ENCODE results near the gene NAA10.

DNA sequence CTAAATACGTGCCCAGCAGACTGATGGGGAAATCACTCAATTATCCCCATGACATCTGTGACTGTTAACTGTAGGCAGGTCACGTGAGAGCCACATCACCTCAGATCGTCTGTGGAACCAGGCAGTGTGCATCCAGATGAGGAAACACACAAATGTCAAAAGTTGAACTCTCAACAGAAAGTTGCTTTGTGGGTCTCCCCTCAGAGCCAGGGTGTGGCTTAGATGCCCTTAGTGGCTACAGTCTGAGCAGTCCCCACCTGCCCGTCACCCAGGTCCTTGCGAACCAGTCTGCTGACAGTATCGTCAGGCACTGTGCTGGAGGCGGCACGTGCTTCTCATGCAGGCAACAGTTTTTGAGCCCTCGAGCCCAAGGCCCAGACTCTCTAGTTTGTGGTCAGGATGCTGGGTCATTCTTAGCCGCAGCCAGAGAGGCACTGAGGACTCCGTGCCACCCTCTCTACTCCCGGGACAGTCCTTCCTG, 48.5 kb upstream of the NAA10 start:
- TF ChIP-seq, protein P1, sequence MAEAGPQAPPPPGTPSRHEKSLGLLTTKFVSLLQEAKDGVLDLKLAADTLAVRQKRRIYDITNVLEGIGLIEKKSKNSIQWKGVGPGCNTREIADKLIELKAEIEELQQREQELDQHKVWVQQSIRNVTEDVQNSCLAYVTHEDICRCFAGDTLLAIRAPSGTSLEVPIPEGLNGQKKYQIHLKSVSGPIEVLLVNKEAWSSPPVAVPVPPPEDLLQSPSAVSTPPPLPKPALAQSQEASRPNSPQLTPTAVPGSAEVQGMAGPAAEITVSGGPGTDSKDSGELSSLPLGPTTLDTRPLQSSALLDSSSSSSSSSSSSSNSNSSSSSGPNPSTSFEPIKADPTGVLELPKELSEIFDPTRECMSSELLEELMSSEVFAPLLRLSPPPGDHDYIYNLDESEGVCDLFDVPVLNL (CRISPR knock-in tag; IDR thresholded peaks at IDR 0.05; ENCODE audit: borderline replicate concordance, low read depth), result no peak
- no peak for TF ChIP-seq CTCF (IDR thresholded peaks at IDR 0.05)
- no peak for TF ChIP-seq MAX (CRISPR knock-in tag; IDR thresholded peaks at IDR 0.05)
- no peak for TF ChIP-seq CBFB (CRISPR knock-in tag; IDR thresholded peaks at IDR 0.05; ENCODE audit: low read depth)
- TF ChIP-seq ZNF219 (CRISPR knock-in tag; IDR thresholded peaks at IDR 0.05; ENCODE audit: borderline replicate concordance), result no peak
- TF ChIP-seq USF2 (CRISPR knock-in tag; IDR thresholded peaks at IDR 0.05), result no peak
- no peak for TF ChIP-seq ATF6 (CRISPR knock-in tag; IDR thresholded peaks at IDR 0.05)
- TF ChIP-seq CREM (CRISPR knock-in tag; IDR thresholded peaks at IDR 0.05), result no peak
- TF ChIP-seq FOXJ3 (CRISPR knock-in tag; IDR thresholded peaks at IDR 0.05; ENCODE audit: borderline replicate concordance), result no peak
- TF ChIP-seq, protein P2, sequence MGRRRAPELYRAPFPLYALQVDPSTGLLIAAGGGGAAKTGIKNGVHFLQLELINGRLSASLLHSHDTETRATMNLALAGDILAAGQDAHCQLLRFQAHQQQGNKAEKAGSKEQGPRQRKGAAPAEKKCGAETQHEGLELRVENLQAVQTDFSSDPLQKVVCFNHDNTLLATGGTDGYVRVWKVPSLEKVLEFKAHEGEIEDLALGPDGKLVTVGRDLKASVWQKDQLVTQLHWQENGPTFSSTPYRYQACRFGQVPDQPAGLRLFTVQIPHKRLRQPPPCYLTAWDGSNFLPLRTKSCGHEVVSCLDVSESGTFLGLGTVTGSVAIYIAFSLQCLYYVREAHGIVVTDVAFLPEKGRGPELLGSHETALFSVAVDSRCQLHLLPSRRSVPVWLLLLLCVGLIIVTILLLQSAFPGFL (CRISPR knock-in tag; IDR thresholded peaks at IDR 0.05; ENCODE audit: borderline replicate concordance), result no peak
- no peak for TF ChIP-seq ETV6 (CRISPR knock-in tag; IDR thresholded peaks at IDR 0.05)
- TF ChIP-seq ATF3 (CRISPR knock-in tag; conservative IDR thresholded peaks at IDR 0.05), result no peak
- TF ChIP-seq ELF4 (CRISPR knock-in tag; IDR thresholded peaks at IDR 0.05; ENCODE audit: low read depth), result no peak
- TF ChIP-seq TCF7 (CRISPR knock-in tag; IDR thresholded peaks at IDR 0.05; ENCODE audit: low read depth), result no peak
